MG63 (cell line): Measurements from ENCODE around the gene PCGF3. TPM values are rescaled to one million over a fixed set of nuclear protein-coding genes. Genes with fewer than 3 reads are reported as not detected.
"Not testable (repeated sequence)": the region's sequence is repeated elsewhere in the genome, so short reads cannot be mapped to it uniquely, and the experiment has no call there.

Source experiments
- DNase-seq: peaks from one replicate; pipeline ENCODE4 v3.0.0-alpha.2; 2020
- H3K27me3 ChIP-seq: fragments of 250-450 bp; sonication (Bioruptor Pico); 2 replicates; pipeline ENCODE4 v1.5.1; 2020; ENCODE audit warnings: mild to moderate bottlenecking, moderate library complexity
- H3K36me3 ChIP-seq: fragments of 250-450 bp; sonication (Bioruptor Pico); 2 replicates; pipeline ENCODE4 v1.5.1; 2020; ENCODE audit warnings: mild to moderate bottlenecking, moderate library complexity
- H3K4me3 ChIP-seq: fragments of 250-450 bp; sonication (Bioruptor Pico); 2 replicates; pipeline ENCODE4 v1.5.1; 2020; ENCODE audit warnings: mild to moderate bottlenecking, moderate library complexity
- H3K9me3 ChIP-seq: fragments of 250-450 bp; sonication (Bioruptor Pico); 2 replicates; pipeline ENCODE4 v1.5.1; 2020; ENCODE audit warnings: mild to moderate bottlenecking, moderate library complexity
- total RNA-seq: library from RNA; depleted of rRNA; stranded (reverse); fragments of >200 nt; shearing (Covaris generic); gene quantifications from 2 replicates; pipeline ENCODE4 v1.2.3, GENCODE V29; 2014; ENCODE audit warnings: low replicate concordance

The PCGF3 gene
- total RNA-seq, 1 experiment from 2014 or later = 9.9 TPM

DNA sequence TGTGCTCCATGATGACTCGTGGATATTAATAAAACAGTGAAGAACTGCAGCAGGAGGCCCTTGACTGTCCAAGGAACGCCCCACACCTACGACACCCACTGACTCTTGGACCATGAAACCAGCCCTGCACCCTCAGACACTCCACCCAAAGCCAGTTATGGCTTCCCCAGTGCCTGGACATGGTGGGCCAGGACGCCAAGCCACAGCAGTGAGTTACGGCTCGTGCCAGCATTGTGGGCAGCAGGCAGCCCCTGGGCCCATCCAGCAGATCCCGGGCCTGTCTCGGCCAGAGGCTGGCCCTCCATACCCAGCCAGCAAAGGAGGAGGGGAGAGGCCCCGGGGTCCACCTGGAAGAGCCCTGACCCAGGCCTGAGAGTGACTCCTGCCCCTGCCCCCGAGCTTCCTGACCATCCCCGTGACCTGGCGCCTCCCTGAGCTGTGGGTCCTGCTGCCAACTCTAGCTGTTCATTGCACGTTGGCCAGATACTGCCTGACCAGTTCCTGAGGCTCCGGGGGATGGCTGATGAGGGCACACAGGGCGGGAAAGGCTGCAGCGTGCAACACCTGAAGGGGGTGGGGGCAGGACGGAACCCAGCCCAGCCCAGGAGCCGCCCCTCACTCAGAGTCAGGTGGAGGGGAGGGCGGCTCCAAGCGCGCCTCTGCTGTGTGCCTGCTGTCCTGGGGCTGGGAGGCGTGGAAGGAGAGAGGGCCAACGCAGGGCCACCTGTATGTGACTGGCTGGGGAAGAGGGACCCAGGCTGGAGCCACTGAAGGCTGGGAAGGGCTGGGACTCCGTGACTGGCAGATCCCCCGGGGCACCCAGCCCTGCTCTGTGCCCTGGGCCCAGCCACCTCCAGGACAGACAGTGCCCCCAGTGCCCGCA, 17.4 kb upstream of the PCGF3 start:
- no peak overlapping the region for H3K4me3 ChIP-seq
- peak; percentile 48 for DNase-seq

DNA sequence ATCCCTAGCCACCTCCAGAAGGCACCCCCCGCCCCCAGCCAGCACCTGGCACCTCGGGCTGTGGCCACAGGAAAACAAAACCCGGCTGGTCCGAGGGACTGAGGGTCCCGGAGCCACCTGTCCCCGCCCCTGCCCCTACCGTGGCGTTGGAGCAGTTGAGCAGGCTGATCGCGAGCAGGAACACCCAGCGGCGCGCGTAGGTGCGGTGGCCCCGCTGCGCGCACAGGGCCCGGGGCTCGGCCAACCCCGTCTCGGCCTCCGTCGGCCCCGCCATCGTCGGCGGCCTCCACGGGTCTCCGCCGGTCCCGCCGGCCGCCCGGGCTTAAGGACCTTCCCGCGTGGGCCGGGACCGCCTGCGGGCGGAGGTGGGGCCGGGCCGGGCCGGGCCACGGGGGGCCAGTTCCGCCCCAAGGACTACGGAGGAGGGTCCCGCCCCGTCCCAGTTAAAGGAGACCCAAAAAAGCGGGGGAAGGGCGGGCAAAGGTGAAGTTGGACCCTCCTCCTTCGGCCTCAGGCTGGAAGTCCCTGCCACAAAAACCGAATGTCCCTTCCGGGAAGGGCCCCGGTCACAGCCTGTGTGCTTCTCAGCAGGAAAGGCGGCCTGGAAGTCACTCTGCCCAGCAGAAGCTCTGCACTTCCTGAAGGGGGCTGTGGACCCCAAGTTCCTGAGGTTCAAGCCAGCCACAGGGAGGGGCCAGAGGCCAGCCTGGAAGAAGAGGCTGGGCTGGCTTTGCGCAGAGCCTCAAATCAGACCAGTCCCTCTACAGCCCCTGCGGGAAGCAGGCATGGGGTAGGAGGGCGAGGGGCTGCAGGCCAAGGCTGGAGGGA, 16.6 kb upstream of the PCGF3 start, which contains the start of gene SLC49A3:
SLC49A3 (minus strand) TSS at position 298 of the 828 bp plus-strand sequence; CDS start at position 274, 24 bp downstream.
- Histone ChIP-seq H3K4me3 (no peak within 1 kb of the TSS), H3K36me3 (no peaks in the 10 kb centered on the region), H3K9me3 (no peaks in the 10 kb centered on the region), H3K27me3 (no peaks in the 10 kb centered on the region)
- DNase-seq = no peak

More for the DNA sequence above, 17.4 kb upstream of the PCGF3 start:
- H3K27me3 ChIP-seq = no peaks in the 10 kb centered on the region
- H3K9me3 ChIP-seq = no peaks in the 10 kb centered on the region
- H3K36me3 ChIP-seq = no peaks in the 10 kb centered on the region

DNA sequence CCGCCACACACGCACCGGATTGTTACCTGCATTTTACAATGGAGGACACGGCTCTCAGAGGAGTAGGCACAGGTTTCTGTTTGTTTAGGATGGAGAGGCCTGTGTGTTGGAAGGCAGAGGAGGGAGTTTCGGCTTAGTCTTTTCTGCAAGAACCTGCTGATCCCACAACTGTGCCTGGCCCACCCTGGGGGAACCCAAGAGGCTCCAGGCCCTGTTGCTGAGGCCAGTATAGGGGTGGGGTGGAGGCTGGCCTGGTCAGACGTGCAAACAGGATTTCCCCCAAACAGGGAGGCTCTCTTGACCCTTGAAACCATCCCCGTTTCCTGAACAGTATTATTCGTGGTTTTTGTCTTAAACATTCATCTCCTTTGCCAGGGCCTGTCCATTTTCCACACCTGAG, 15.9 kb upstream of the PCGF3 start:
- Histone ChIP-seq H3K4me3 (no peak overlapping the region), H3K36me3 (no peaks in the 10 kb centered on the region)
- DNase-seq = no peak

DNA sequence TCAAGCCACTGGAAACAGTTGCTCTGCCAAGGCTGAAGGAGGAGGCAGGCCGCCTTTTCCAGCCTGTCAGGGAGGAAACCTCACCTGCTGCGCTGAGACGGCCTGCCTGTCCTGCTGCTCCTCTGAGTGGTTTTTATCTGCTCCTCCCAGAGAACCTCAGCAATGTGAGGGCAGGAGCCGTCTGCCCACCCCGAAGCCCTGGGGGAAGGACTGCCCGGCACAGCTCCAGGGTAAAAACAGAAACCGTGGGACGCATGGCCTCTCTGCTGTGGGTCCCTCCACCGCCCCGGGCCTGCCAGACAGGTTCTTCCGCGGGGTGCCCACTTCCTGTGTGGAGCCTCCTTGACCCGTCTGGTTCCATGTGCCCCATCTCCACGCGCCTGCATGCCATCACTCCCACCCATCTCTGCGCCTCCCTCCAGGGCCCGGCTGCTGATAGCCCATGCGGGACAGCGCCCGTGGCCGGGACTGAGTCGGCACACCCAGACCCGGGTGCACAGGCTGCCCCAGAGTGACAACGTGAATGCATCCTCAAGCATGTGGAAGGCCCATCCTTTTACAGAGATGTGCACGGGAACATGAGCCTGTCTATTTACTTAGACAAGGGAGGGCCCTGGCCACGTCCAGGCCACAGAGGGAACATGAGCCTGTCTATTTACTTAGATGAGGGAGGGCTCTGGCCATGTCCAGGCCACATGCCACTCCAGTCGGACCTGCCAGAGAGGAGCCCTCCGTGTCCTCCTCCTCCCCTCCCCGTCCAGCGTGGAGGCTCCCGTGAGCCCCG, 12.7 kb upstream of the PCGF3 start:
- DNase-seq = no peak
- no peaks in the 10 kb centered on the region for H3K36me3 ChIP-seq
- H3K27me3 ChIP-seq = no peaks in the 10 kb centered on the region
- no peaks in the 10 kb centered on the region for H3K9me3 ChIP-seq
- H3K4me3 ChIP-seq = no peak overlapping the region

More for the DNA sequence above, 15.9 kb upstream of the PCGF3 start:
- H3K27me3 ChIP-seq = no peaks in the 10 kb centered on the region
- no peaks in the 10 kb centered on the region for H3K9me3 ChIP-seq

DNA sequence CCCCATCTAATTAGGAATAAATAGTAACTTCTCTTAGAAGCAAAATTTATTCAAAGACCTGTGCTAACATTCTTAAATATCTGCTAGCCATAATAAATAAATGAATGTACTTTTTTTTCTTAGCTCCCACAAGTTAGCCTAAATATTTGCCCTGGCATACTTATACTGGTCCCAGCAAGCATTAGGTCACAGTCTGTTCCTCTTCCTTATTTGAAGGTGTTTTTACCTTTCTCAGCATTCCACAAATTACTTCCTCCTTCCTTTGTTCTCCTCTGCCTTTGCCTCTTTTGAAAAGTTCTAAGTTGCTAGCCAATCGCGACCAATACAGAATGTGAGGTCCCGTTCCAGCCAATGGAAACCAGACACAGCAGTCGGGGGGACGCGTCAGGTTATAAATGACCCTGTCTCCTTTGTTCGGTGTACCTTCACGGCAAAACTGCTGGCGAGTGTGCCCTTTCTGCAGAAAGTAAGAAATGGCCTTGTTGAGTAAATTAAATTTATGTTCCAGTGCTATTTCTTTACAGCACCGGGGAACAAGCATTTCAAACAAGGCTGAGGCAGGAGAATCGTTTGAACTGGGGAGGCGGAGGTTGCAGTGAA, 11.2 kb upstream of the PCGF3 start:
- H3K9me3 ChIP-seq, H3K4me3 ChIP-seq, H3K36me3 ChIP-seq, H3K27me3 ChIP-seq, DNase-seq: not testable (repeated sequence)

DNA sequence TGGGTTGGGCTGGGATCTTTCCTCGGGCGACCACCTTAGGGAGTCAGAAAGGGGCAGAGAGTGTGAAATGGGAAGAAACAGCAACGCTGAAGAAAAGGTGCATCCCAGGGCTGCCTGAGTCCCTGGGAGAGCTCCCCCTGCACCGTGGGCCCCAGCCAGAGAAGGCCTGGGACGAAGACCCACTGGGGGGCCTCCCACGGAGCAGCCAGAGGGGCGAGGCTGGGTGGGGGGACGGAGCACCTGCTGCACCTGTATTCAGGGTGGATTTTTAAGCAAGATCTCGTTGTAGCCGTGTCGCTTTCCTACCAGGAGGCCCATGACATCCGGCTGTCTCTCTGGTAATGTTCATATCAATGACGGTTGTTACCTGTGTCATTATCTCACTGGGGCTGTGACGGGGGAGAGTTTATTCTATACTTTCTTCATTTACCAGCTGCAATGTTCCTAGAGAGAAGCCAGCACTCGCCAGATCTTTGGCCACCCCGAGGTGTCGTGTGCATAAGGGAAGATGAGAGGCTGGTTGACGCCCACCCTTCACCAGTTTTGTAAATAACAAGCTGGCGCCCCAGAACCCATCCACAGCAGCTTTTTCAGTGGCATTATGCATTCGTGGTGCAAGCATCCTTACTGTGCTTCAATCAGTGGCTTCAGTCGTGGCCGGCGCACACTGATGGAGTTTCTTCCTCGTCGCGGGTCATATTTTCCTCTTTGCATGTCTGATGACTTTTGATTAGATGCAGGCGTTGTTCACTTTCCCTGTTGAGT, 5.6 kb upstream of the PCGF3 start:
- Histone ChIP-seq H3K4me3 (no peak overlapping the region), H3K27me3 (no peaks in the 10 kb centered on the region), H3K9me3 (no peaks in the 10 kb centered on the region), H3K36me3 (no peaks in the 10 kb centered on the region)
- DNase-seq = no peak

DNA sequence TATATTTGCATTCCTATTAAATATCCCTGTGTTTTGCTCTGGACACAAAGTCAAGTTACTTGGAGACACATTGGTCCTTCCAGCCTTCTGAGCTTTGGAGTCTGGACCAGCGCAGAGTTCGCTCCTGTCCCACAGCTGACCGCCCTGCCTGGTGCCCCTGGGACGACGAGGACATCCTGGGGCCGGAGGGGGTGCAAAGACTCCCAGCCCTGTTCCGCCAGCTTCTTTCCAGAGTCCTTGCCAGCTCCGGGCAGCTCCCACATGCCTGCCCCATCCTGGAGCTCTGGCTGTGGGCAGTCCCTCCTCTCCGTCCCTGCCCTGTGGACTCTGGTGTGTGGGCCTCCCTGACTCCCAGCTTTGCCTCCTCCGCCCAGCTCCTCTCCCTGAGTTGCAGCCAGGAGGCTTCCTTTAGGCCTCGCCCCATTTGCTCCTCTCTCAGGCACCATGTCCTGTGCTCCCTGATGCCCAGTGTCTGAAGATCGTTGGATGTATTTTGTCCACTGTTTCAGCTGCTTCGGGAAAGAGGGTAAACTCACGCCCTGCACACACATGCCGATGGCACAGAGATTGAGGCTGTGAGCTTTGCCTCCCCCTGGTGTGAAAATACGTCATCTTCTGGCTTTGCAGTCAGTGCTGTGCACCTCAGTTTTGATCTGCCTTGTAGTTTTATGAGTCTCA, 4.9 kb upstream of the PCGF3 start:
- no peak for DNase-seq
- no peak overlapping the region for H3K4me3 ChIP-seq
- no peaks in the 10 kb centered on the region for H3K36me3 ChIP-seq
- H3K27me3 ChIP-seq = no peaks in the 10 kb centered on the region
- H3K9me3 ChIP-seq = no peaks in the 10 kb centered on the region

DNA sequence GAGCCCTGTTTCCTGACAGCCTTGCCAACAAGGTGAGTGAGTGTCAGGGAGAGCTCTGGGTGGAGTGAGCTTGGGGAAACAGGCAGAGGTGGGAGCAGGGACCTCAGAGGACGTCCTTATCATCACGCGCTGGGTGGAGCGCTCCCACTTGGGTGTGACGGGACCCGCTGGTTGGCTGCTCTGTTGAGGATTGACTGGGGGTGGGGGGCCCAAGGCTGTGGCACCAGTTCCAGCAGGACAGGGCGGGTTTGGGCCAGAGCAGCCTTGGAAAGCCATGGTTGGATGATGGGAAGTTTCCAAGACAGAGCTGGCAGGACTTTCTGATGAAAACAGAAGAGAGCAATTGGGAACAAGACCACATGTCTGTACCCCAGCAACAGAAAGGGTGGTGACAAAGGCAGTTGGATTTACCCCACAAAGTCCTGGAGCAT, 3.0 kb upstream of the PCGF3 start:
- Histone ChIP-seq H3K36me3 (no peaks in the 10 kb centered on the region), H3K9me3 (no peaks in the 10 kb centered on the region), H3K4me3 (no peak overlapping the region), H3K27me3 (no peaks in the 10 kb centered on the region)
- no peak for DNase-seq

DNA sequence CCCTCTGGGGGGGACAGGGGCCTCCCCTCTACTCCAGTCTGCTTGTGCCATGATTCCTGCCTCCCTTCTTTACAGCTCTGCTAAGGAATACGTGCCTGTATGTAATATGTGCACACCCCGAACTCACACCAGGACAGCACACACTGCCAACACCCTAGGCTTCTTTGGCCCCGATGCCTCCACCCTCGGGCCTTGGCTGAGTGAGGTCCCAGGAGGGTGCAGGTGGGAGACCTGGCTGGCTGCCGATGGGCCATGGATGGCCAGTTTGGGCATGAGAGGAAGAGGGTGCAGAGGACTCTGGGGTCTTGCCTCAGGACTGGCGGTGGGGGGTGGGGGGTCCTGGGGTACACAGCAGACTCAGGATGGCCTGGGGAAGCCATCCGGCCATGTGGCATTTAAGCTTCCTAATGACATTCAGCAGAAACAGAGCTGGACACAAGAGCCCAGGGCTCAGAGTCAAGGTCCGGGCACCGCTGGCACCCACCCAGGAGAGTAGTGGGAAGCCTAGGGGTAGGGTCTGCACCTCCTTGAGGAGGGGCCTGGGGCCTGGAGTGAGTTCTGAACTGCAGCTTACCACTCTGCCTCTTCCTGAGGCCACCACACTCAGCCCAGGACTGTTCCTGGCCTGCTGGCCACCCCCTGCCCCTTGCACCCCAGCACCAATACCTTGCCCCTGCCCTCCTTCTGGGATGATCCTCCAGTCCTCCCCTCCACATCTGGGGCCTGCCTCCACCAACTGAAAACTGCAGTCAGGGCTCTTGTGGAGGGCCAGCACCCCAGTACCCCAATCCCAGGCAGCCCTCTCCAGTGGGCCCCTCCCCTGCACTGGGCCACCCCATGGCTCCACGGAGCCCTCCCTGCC, 2.1 kb upstream of the PCGF3 start:
- Histone ChIP-seq H3K36me3 (no peaks in the 10 kb centered on the region), H3K4me3 (no peak overlapping the region), H3K9me3 (no peaks in the 10 kb centered on the region), H3K27me3 (no peaks in the 10 kb centered on the region)
- no peak for DNase-seq

DNA sequence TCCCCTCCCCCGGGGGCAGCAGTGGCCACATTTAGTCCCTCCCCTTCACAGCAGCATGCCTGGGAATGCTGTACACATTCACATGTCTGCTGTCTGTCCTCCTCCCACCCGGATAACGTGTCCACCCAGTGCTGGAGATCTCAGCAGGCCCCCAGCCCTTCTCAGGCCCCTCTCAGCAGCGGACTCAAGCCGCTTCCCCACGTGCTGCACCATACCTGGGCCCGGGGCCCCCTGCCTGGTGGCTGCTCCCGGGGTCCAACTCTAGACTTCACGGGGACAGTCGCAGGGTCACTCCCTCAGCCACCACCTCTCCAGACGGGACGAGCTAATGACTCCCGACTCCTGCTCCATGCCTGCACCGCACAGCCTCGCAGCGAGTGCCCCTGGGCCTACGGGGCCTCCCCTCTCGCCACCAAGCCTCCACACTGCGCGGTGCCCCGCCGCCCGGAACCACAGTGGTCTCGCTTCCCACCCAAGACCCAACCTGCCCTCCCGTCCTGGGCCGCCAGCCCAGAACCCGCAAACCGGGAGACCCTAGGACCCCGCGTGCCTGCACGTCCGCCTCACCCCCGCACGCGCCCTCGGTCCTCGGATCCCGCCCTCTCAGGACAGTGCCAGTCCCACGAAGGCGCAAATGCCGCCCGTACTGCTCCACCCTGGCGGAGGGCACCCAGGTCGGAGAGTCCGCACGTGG, 1.3 kb upstream of the PCGF3 start:
- no peaks in the 10 kb centered on the region for H3K27me3 ChIP-seq
- no peak overlapping the region for H3K4me3 ChIP-seq
- H3K9me3 ChIP-seq = no peaks in the 10 kb centered on the region
- no peak for DNase-seq
- H3K36me3 ChIP-seq = no peaks in the 10 kb centered on the region

DNA sequence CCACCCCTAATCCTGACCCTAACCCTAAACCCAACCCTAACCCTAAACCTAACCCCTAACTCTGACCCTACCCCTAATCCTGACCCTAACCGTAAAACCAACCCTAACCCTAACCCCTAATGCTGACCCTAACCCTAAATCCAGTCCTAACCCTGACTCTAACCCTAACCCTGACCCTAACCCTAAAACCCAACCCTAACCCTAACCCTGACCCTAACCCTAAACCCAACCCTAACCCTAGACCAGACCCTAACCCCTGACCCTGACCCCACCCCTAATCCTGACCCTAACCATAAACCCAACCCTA, 708 bp upstream of the PCGF3 start:
- Histone ChIP-seq H3K4me3 (no peak overlapping the region; the same call in 1 of the 2 replicates), H3K9me3 (no peaks in the 10 kb centered on the region)
- no peak for DNase-seq

DNA sequence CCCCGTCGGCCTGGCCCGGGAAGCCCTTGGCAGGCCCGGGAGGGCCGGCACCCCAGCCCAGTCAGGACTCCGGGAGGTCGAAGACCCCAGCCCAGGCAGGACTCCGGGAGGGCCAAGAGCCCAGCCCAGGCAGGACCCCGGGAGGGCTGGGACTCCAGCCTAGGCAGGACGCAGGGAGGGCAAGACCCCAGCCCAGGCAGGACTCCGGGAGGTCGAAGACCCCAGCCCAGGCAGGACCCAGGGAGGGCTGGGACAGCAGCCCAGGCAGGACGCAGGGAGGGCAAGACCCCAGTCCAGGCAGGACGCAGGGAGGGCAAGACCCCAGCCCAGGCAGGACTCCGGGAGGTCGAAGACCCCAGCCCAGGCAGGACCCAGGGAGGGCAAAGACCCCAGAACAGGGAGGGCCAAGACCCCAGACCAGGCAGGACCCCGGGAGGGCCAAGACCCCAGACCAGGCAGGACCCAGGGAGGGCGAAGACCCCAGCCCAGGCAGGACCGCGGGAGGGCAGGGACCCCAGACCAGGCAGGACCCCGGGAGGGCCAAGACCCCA, 526 bp downstream of the PCGF3 start:
- H3K4me3 ChIP-seq = peak overlapping the region; percentile 63
- not testable (repeated sequence) for DNase-seq, H3K9me3 ChIP-seq, H3K27me3 ChIP-seq, H3K36me3 ChIP-seq

More for the DNA sequence above, 708 bp upstream of the PCGF3 start:
- no peaks in the 10 kb centered on the region for H3K36me3 ChIP-seq
- no peaks in the 10 kb centered on the region for H3K27me3 ChIP-seq

DNA sequence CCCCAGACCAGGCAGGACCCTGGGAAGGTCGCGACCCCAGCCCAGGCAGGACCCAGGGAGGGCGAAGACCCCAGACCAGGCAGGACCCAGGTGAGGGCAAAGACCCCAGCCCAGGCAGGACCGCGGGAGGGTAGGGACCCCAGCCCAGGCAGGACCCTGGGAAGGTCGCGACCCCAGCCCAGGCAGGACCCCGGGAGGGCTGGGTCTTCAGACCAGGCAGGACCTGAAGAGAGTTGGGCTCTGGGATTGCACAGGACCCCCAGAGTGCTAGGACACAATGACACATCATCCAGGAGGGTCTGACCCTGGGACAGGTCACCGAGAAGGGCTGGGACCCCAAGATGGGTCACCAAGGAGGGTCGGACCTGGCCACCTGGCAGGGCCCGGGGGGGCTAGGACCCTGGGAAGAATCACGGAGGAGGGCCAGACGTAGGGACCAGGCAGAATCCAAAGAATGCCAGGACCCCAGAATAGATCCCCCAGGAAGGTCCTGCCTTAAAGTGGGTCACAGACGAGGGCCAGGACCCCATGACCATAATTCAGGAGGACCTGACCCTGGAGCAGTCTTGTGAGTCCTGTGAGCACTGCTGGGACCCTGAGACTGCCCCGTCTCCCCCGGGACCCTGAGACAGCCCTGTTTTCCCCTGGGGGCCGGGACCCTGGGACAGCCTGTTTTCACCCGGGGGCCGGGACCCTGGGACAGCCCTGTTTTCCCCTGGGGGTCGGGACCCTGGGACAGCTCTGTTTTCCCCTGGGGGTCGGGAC, 1.4 kb downstream of the PCGF3 start:
- H3K4me3 ChIP-seq = no peak overlapping the region
- no peaks in the 10 kb centered on the region for H3K36me3 ChIP-seq
- H3K27me3 ChIP-seq = no peaks in the 10 kb centered on the region
- DNase-seq = no peak
- H3K9me3 ChIP-seq = no peaks in the 10 kb centered on the region
